ENCODE results near the gene C1orf35.

- no peak for TF ChIP-seq POLR2A (IDR thresholded peaks at IDR 0.05; ENCODE audit: low read length)
- no peak for TF ChIP-seq GATA1 (IDR thresholded peaks at IDR 0.05; ENCODE audit: low read depth, low read length)
These were observed 3.6 kb upstream of the C1orf35 start for GRCh38 chr1:228106800-228107054.

All from erythroblast (primary cell).